Neural cell (in vitro differentiated cells): ENCODE measurements around the gene KCNAB1.

Experiments used
- EP300 ChIP-seq: fragments of 450-650 bp; conservative IDR thresholded peaks from 2 replicates; pipeline ENCODE4 v1.6.1; 2014; ENCODE audit warnings: antibody characterized with exemption, mild to moderate bottlenecking, moderate library complexity; ENCODE audit not compliant: poor library complexity, severe bottlenecking
- EZH2 ChIP-seq: fragments of 200-600, 300-800 bp; shearing (Covaris generic), sonication (generic); IDR thresholded peaks from 2 replicates; pipeline ENCODE4 v1.6.1; 2014; ENCODE audit warnings: antibody characterized with exemption, low read length, borderline replicate concordance, mild to moderate bottlenecking; ENCODE audit not compliant: insufficient read depth, poor library complexity, severe bottlenecking
- MXI1 ChIP-seq: fragments of 450-650 bp; conservative IDR thresholded peaks from 2 replicates; pipeline ENCODE4 v1.6.1; 2014; ENCODE audit warnings: antibody characterized with exemption, mild to moderate bottlenecking; ENCODE audit not compliant: poor library complexity, severe bottlenecking
- POLR2AphosphoS5 ChIP-seq: IDR thresholded peaks from 2 replicates; pipeline ENCODE4 v1.6.1; 2012
- RAD21 ChIP-seq: fragments of 450-650 bp; conservative IDR thresholded peaks from 2 replicates; pipeline ENCODE4 v1.6.1; 2014; ENCODE audit warnings: antibody characterized with exemption, mild to moderate bottlenecking, moderate library complexity
- SMC3 ChIP-seq: fragments of 450-650 bp; conservative IDR thresholded peaks from 2 replicates; pipeline ENCODE4 v1.6.1; 2014; ENCODE audit warnings: antibody characterized with exemption, mild to moderate bottlenecking, moderate library complexity; ENCODE audit not compliant: poor library complexity
- TAF1 ChIP-seq: IDR thresholded peaks from 2 replicates; pipeline ENCODE4 v1.6.1; 2012; ENCODE audit warnings: low read depth
- TF ChIP-seq, protein P1 (sequence below): IDR thresholded peaks from 2 replicates; pipeline ENCODE4 v1.6.1; 2012; ENCODE audit warnings: borderline replicate concordance
- TF ChIP-seq, protein P2 (sequence below): fragments of 450-650 bp; IDR thresholded peaks from 2 replicates; pipeline ENCODE4 v1.5.1; 2014; ENCODE audit warnings: antibody characterized with exemption, mild to moderate bottlenecking, moderate library complexity; ENCODE audit not compliant: poor library complexity, severe bottlenecking

DNA sequence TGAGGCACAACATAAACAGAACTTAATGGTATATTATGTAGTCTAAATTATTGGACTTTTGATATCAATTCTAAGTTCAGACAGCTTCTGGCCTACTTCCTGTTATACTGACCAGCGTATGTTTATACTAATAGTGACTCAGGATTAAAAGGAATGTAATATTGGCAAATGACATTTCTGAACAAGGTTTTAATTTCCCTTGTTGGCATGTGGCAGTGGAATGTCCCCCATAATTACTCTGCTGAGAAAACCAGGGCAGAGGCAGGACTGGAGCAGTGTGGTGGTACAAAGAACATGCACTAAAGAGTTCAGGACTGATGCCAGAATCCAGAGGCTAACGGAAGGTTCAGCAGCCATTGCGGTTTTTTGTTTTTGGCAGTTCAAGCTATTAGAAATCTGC lies 184.0 kb downstream of the KCNAB1 start:
- TF ChIP-seq EZH2, result no peak
- TF ChIP-seq, protein P1, sequence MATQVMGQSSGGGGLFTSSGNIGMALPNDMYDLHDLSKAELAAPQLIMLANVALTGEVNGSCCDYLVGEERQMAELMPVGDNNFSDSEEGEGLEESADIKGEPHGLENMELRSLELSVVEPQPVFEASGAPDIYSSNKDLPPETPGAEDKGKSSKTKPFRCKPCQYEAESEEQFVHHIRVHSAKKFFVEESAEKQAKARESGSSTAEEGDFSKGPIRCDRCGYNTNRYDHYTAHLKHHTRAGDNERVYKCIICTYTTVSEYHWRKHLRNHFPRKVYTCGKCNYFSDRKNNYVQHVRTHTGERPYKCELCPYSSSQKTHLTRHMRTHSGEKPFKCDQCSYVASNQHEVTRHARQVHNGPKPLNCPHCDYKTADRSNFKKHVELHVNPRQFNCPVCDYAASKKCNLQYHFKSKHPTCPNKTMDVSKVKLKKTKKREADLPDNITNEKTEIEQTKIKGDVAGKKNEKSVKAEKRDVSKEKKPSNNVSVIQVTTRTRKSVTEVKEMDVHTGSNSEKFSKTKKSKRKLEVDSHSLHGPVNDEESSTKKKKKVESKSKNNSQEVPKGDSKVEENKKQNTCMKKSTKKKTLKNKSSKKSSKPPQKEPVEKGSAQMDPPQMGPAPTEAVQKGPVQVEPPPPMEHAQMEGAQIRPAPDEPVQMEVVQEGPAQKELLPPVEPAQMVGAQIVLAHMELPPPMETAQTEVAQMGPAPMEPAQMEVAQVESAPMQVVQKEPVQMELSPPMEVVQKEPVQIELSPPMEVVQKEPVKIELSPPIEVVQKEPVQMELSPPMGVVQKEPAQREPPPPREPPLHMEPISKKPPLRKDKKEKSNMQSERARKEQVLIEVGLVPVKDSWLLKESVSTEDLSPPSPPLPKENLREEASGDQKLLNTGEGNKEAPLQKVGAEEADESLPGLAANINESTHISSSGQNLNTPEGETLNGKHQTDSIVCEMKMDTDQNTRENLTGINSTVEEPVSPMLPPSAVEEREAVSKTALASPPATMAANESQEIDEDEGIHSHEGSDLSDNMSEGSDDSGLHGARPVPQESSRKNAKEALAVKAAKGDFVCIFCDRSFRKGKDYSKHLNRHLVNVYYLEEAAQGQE, result no peak
- no peak for TF ChIP-seq EP300
- TF ChIP-seq, protein P2, sequence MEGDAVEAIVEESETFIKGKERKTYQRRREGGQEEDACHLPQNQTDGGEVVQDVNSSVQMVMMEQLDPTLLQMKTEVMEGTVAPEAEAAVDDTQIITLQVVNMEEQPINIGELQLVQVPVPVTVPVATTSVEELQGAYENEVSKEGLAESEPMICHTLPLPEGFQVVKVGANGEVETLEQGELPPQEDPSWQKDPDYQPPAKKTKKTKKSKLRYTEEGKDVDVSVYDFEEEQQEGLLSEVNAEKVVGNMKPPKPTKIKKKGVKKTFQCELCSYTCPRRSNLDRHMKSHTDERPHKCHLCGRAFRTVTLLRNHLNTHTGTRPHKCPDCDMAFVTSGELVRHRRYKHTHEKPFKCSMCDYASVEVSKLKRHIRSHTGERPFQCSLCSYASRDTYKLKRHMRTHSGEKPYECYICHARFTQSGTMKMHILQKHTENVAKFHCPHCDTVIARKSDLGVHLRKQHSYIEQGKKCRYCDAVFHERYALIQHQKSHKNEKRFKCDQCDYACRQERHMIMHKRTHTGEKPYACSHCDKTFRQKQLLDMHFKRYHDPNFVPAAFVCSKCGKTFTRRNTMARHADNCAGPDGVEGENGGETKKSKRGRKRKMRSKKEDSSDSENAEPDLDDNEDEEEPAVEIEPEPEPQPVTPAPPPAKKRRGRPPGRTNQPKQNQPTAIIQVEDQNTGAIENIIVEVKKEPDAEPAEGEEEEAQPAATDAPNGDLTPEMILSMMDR, result no peak
- TF ChIP-seq POLR2AphosphoS5, result no peak
- no peak for TF ChIP-seq TAF1
- no peak for TF ChIP-seq RAD21
- no peak for TF ChIP-seq SMC3
- TF ChIP-seq MXI1, result no peak
